Measurements from ENCODE around the gene FABP1. TPM values are rescaled to one million over a fixed set of nuclear protein-coding genes. Genes with fewer than 3 reads are reported as not detected.

The FABP1 gene
- total RNA-seq, 4 donors from 2014 or later, result 0.88 to 1.8 TPM; not detected in 2

GRCh38 chr2:88123164-88123974, 4.5 kb downstream of the FABP1 start:
- intact Hi-C loops (cut with DNase I; ENCODE audit: low total_unique reads), result no loop called here
- Histone ChIP-seq H3K27ac (no peak overlapping the region), H3K36me3 (no peaks in the 10 kb centered on the region), H3K9me3 (no peaks in the 10 kb centered on the region), H3K4me3 (no peak overlapping the region), H3K4me1 (no peaks in the 10 kb centered on the region), H3K27me3 (no peaks in the 10 kb centered on the region)
- no peak for TF ChIP-seq CTCF (IDR thresholded peaks at IDR 0.05)
- no peak for TF ChIP-seq POLR2A (IDR thresholded peaks at IDR 0.05)
- no peak for DNase-seq

- DNase-seq, result no peak
- Histone ChIP-seq H3K27me3 (no peaks in the 10 kb centered on the region), H3K27ac (no peak overlapping the region), H3K9me3 (no peaks in the 10 kb centered on the region), H3K4me3 (no peak overlapping the region), H3K4me1 (no peaks in the 10 kb centered on the region), H3K36me3 (no peaks in the 10 kb centered on the region)
- intact Hi-C loops (cut with DNase I; ENCODE audit: low total_unique reads), result no loop called here
- TF ChIP-seq CTCF (IDR thresholded peaks at IDR 0.05), result no peak
- TF ChIP-seq POLR2A (IDR thresholded peaks at IDR 0.05), result no peak
Measured at GRCh38 chr2:88122141-88122884, 5.5 kb downstream of the FABP1 start.

GRCh38 chr2:88121678-88122077, 6.2 kb downstream of the FABP1 start:
- Histone ChIP-seq H3K4me1 (no peaks in the 10 kb centered on the region), H3K4me3 (no peak overlapping the region), H3K36me3 (no peaks in the 10 kb centered on the region), H3K27me3 (no peaks in the 10 kb centered on the region), H3K27ac (no peak overlapping the region), H3K9me3 (no peaks in the 10 kb centered on the region)
- no peak for DNase-seq
- intact Hi-C loops (cut with DNase I; ENCODE audit: low total_unique reads), result no loop called here
- TF ChIP-seq CTCF (IDR thresholded peaks at IDR 0.05), result no peak
- TF ChIP-seq POLR2A (IDR thresholded peaks at IDR 0.05), result no peak

GRCh38 chr2:88117973-88118372, 9.9 kb downstream of the FABP1 start:
- no peak overlapping the region for H3K27ac ChIP-seq
- intact Hi-C loops (cut with DNase I; ENCODE audit: low total_unique reads), result no loop called here
- H3K27me3 ChIP-seq, result no peaks in the 10 kb centered on the region
- DNase-seq, result no peak
- H3K36me3 ChIP-seq, result no peaks in the 10 kb centered on the region
- no peaks in the 10 kb centered on the region for H3K4me1 ChIP-seq
- no peaks in the 10 kb centered on the region for H3K9me3 ChIP-seq
- H3K4me3 ChIP-seq, result no peak overlapping the region
- TF ChIP-seq POLR2A (IDR thresholded peaks at IDR 0.05), result no peak
- no peak for TF ChIP-seq CTCF (IDR thresholded peaks at IDR 0.05)

All from uterus (tissue), 4 donors.